H1 (cell line): ENCODE measurements around the gene ADORA1. TPM values are rescaled to one million over a fixed set of nuclear protein-coding genes. Genes with fewer than 3 reads are reported as not detected.

Source experiments
- CTCF ChIA-PET: fragments of 300-600 bp; sonication (Branson Sonifier 250); formaldehyde crosslinking; loops from one replicate; lab custom pipeline; 2021; ENCODE audit not compliant: partially characterized antibody; lab: Charles Lee
- POLR2A ChIA-PET: fragments of 300-600 bp; sonication (Branson Sonifier 250); formaldehyde crosslinking; loops from one replicate; lab custom pipeline; 2021; ENCODE audit warnings: inconsistent platforms; ENCODE audit not compliant: partially characterized antibody; lab: Charles Lee
- DNase-seq, 2 experiments: peaks; one replicate each; pipeline versions ENCODE4 v3.0.0 to v3.0.0-alpha.2; 2010 to 2022; ENCODE audit warnings: low spot score in 2 of 2, low read depth in 1 of 2, mixed read lengths in 1 of 2
- FAIRE-seq: peaks from 2 replicates; lab custom pipeline; 2011; peaks lifted over from hg19 to GRCh38; lab: Jason Lieb, UNC
- H2AFZ ChIP-seq: 2 replicates; pipeline ENCODE4 v1.8.1; 2012; ENCODE audit warnings: low read length, inconsistent platforms
- H2AK5ac ChIP-seq: 2 replicates; pipeline ENCODE4 v1.6.1; 2013; ENCODE audit warnings: low read depth, low read length
- H2BK120ac ChIP-seq: replicated peaks from 2 replicates; pipeline ENCODE3; 2013; ENCODE audit warnings: low read depth, low read length, inconsistent platforms
- H2BK12ac ChIP-seq: 2 replicates; pipeline ENCODE4 v1.6.1; 2013; ENCODE audit warnings: low read depth, low read length
- H2BK15ac ChIP-seq: 2 replicates; pipeline ENCODE4 v1.6.1; 2013; ENCODE audit warnings: low read length
- H2BK20ac ChIP-seq: 2 replicates; pipeline ENCODE4 v1.6.1; 2013; ENCODE audit warnings: low read length
- H2BK5ac ChIP-seq: 2 replicates; pipeline ENCODE4 v1.6.1; 2013; ENCODE audit warnings: low read depth, low read length
- H3K14ac ChIP-seq: 2 replicates; pipeline ENCODE4 v1.6.1; 2013; ENCODE audit warnings: inconsistent platforms; ENCODE audit not compliant: insufficient read length
- H3K18ac ChIP-seq: 2 replicates; pipeline ENCODE4 v1.6.1; 2013; ENCODE audit warnings: low read length; ENCODE audit errors: extremely low read depth
- H3K23ac ChIP-seq: 2 replicates; pipeline ENCODE4 v1.6.1; 2013; ENCODE audit warnings: inconsistent platforms; ENCODE audit not compliant: insufficient read length
- H3K23me2 ChIP-seq: 2 replicates; pipeline ENCODE4 v1.6.1; 2013; ENCODE audit warnings: low read depth, low read length
- H3K27ac ChIP-seq: 2 replicates; pipeline ENCODE4 v1.6.1; 2011; ENCODE audit warnings: low read depth, low read length, inconsistent platforms
- H3K27me3 ChIP-seq, 4 experiments: replicated peaks in 1 of 4; 1 replicate in 1 of 4; 2 replicates in 3 of 4; pipeline versions ENCODE4 v1.6.1 to v1.8.1; 2011 to 2013; ENCODE audit warnings: low read length in 3 of 4, mild to moderate bottlenecking in 3 of 4, inconsistent platforms in 2 of 4, mixed read lengths in 2 of 4, moderate library complexity in 1 of 4; ENCODE audit not compliant: control insufficient read depth in 3 of 4, insufficient read depth in 3 of 4; ENCODE audit errors: extremely low read depth in 1 of 4
- H3K36me3 ChIP-seq, 4 experiments: 2 replicates each; pipeline versions ENCODE4 v1.6.1 to v1.8.1; 2011 to 2013; ENCODE audit warnings: mild to moderate bottlenecking in 4 of 4, low read length in 3 of 4, moderate library complexity in 2 of 4, control low read depth in 1 of 4, inconsistent platforms in 1 of 4; ENCODE audit not compliant: insufficient read depth in 4 of 4, control insufficient read depth in 2 of 4
- H3K4ac ChIP-seq: replicated peaks from 2 replicates; pipeline ENCODE3; 2013; ENCODE audit warnings: low read length, low read depth, mixed read lengths, inconsistent platforms; ENCODE audit not compliant: insufficient read length
- H3K4me1 ChIP-seq, 4 experiments: replicated peaks in 1 of 4; 1 replicate in 1 of 4; 2 replicates in 3 of 4; pipeline versions ENCODE4 v1.6.1 to v1.8.1; 2011 to 2013; ENCODE audit warnings: low read length in 3 of 4, inconsistent platforms in 2 of 4, mixed read lengths in 1 of 4; ENCODE audit not compliant: insufficient read depth in 4 of 4, control insufficient read depth in 3 of 4
- H3K4me2 ChIP-seq, 2 experiments: 2 replicates each; pipeline versions ENCODE4 v1.6.1 to v1.8.1; 2011 to 2013; ENCODE audit warnings: low read depth in 2 of 2, low read length in 2 of 2, control low read depth in 1 of 2, inconsistent platforms in 1 of 2, mild to moderate bottlenecking in 1 of 2; ENCODE audit not compliant: insufficient read depth in 1 of 2
- H3K4me3 ChIP-seq, 4 experiments: fragments of 200-600, 300-600 bp in 1 of 4; sonication (generic), shearing (Covaris generic), sonication (Bioruptor Twin) in 1 of 4; 2 replicates each; pipeline versions ENCODE4 v1.5.1 to v1.8.1; 2011 to 2016; ENCODE audit warnings: low read length in 4 of 4, low read depth in 3 of 4, control low read depth in 2 of 4, inconsistent platforms in 2 of 4, mild to moderate bottlenecking in 2 of 4, mixed read lengths in 1 of 4, moderate library complexity in 1 of 4; ENCODE audit not compliant: insufficient read depth in 2 of 4; ENCODE audit errors: extremely low read depth in 1 of 4
- H3K56ac ChIP-seq: replicated peaks from 2 replicates; pipeline ENCODE3; 2013; ENCODE audit warnings: low read depth, mild to moderate bottlenecking, mixed read lengths, low read length, inconsistent platforms; ENCODE audit not compliant: insufficient read length
- H3K79me1 ChIP-seq: 2 replicates; pipeline ENCODE4 v1.6.1; 2013; ENCODE audit warnings: low read depth, low read length, control low read depth
- H3K79me2 ChIP-seq, 2 experiments: 2 replicates each; pipeline versions ENCODE4 v1.6.1 to v1.8.1; 2012 to 2013; ENCODE audit warnings: low read length in 2 of 2, mild to moderate bottlenecking in 2 of 2, inconsistent platforms in 1 of 2; ENCODE audit not compliant: insufficient read depth in 2 of 2, control insufficient read depth in 1 of 2
- H3K9ac ChIP-seq, 4 experiments: replicated peaks in 1 of 4; 1 replicate in 1 of 4; 2 replicates in 3 of 4; pipeline versions ENCODE4 v1.6.1 to v1.8.1; 2011 to 2013; ENCODE audit warnings: low read depth in 3 of 4, low read length in 3 of 4, control low read depth in 2 of 4, mild to moderate bottlenecking in 2 of 4, moderate library complexity in 2 of 4, inconsistent platforms in 1 of 4; ENCODE audit errors: extremely low read depth in 1 of 4
- H3K9me3 ChIP-seq, 2 experiments: 2 replicates each; pipeline versions ENCODE4 v1.6.1 to v1.8.1; 2012 to 2013; ENCODE audit warnings: mild to moderate bottlenecking in 2 of 2, moderate library complexity in 2 of 2, control low read depth in 1 of 2, inconsistent platforms in 1 of 2, low read depth in 1 of 2, low read length in 1 of 2, mixed read lengths in 1 of 2; ENCODE audit not compliant: insufficient read depth in 2 of 2
- H4K20me1 ChIP-seq, 2 experiments: replicated peaks in 1 of 2; 2 replicates each; pipeline versions ENCODE3 to v1.8.1; 2011 to 2013; ENCODE audit warnings: inconsistent platforms in 2 of 2, low read length in 2 of 2, mild to moderate bottlenecking in 1 of 2; ENCODE audit not compliant: insufficient read depth in 2 of 2, control insufficient read depth in 1 of 2
- H4K5ac ChIP-seq: 2 replicates; pipeline ENCODE4 v1.6.1; 2013; ENCODE audit warnings: low read length, low read depth, mixed read lengths, inconsistent platforms; ENCODE audit not compliant: insufficient read length
- H4K8ac ChIP-seq: 2 replicates; pipeline ENCODE4 v1.8.0; 2013; ENCODE audit warnings: mild to moderate bottlenecking, moderate library complexity, low read length, inconsistent platforms; ENCODE audit not compliant: insufficient read depth; ENCODE audit errors: extremely low read depth
- H4K91ac ChIP-seq: replicated peaks from 2 replicates; pipeline ENCODE3; 2013; ENCODE audit warnings: low read length, mixed read lengths, inconsistent platforms; ENCODE audit not compliant: insufficient read length
- SIRT6 ChIP-seq: IDR thresholded peaks from one replicate; pipeline ENCODE4 v1.7.1; 2012; ENCODE audit warnings: low read length, inconsistent platforms
- TAF7 ChIP-seq: optimal IDR thresholded peaks from 2 replicates; pipeline ENCODE3; 2011; ENCODE audit warnings: low read depth, mild to moderate bottlenecking, inconsistent platforms, low read length, moderate library complexity, borderline replicate concordance
- WGBS, 2 experiments: shearing (Covaris generic) in 1 of 2; methylation state at CpG; one replicate each; pipeline versions ENCODE4 v1.1.6 to v1.1.7; 2013 to 2015; ENCODE audit warnings: low lambda C conversion rate in 2 of 2, mixed read lengths in 2 of 2, inconsistent platforms in 1 of 2, low coverage in 1 of 2, missing lambda C conversion rate in 1 of 2; ENCODE audit not compliant: insufficient replicate concordance in 2 of 2, insufficient coverage in 1 of 2, insufficient read length in 1 of 2; ENCODE audit errors: extremely low coverage in 1 of 2, missing lambda C conversion rate in 1 of 2; 5-methylcytosine and 5-hydroxymethylcytosine counted together
- polyA plus RNA-seq, 7 experiments: library from polyadenylated mRNA; depleted of rRNA in 3 of 7; stranded (reverse) in 5 of 7; unstranded in 2 of 7; fragments of >200 nt in 5 of 7; fragments of 200-250 nt in 2 of 7; gene quantifications; 1 replicate in 5 of 7; 2 replicates in 1 of 7; 4 replicates in 1 of 7; pipeline versions ENCODE4 v1.2.1 to v1.2.3, GENCODE V29; 2011 to 2013; ENCODE audit warnings: missing spikeins in 2 of 7, mixed read lengths in 2 of 7
- total RNA-seq: library from RNA; stranded (reverse); fragmentation: NEBNext Ultra II Directional; extraction: Animal tissue kit (Norgen Biotek cat#: 25700); gene quantifications from 2 replicates; pipeline ENCODE4 v1.2.1, GENCODE V29; 2021

ADORA1 gene
- total and polyA plus RNA-seq, 2 of the 8 experiments (the other 6 are each of a cell fraction or from before 2014, with no cell fraction given) = 3.3 to 6.7 TPM

DNA sequence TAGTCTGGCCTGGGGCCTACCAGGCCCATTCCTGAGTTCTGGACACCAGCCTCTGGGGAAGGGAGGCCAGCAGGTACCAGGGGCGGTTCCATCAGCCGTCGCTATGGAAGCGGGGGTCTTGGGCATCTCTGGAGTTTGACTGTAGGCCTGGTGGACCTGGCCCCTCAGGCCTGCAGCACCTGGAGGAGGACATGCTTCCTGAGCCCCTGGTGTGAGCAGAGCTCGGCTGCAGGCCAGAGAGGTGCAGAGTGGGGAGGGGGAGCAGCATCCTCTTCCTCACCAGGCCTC lies 40.3 kb downstream of the ADORA1 start:
- Histone ChIP-seq H3K18ac (no peak overlapping the region), H3K14ac (no peak overlapping the region), H3K4me3 (no peak overlapping the region), H3K4me2 (no peak overlapping the region), H3K9me3 (no peaks in the 10 kb centered on the region), H4K5ac (no peak overlapping the region), H3K79me2 (no peaks in the 10 kb centered on the region), H3K4me1 (peaks cover 0 to 1% (median 0%) of the 10 kb centered on the region in 4 experiments; a peak in 2 of 7 replicates), H3K79me1 (no peaks in the 10 kb centered on the region), H3K27me3 (no peaks in the 10 kb centered on the region), H4K91ac (no peak overlapping the region), H3K23ac (no peak overlapping the region), H3K27ac (no peak overlapping the region), H3K23me2 (no peaks in the 10 kb centered on the region), H4K20me1 (no peaks in the 10 kb centered on the region), H4K8ac (no peak overlapping the region), H2BK15ac (no peak overlapping the region), H3K9ac (no peak overlapping the region), H3K36me3 (no peaks in the 10 kb centered on the region), H2BK12ac (no peak overlapping the region), H2BK120ac (no peak overlapping the region), H2BK5ac (no peak overlapping the region), H3K4ac (no peak overlapping the region), H2AFZ (no peak overlapping the region), H2AK5ac (no peak overlapping the region), H2BK20ac (no peak overlapping the region), H3K56ac (no peak overlapping the region)
- ChIA-PET POLR2A (no interaction called here), CTCF (interaction anchor here (1.1 to 16.8 kb wide), 14 partner anchors 8 to 133 kb away, joined by 3 to 511 read pairs (median 9); partner anchors contain the start of genes ADORA1, MYBPH and MYOG)
- FAIRE-seq (no peak), DNase-seq (no peak)
- WGBS, 2 experiments = 100% methylated on average over 1 of the region's 5 CpGs; no CpG with 5 or more reads in 1 of the 2 experiments
- TF ChIP-seq SIRT6 = no peak
- no peak for TF ChIP-seq TAF7
